WI38 (cell line): ENCODE results near the gene M1AP.
A peak's percentile ranks its signal among the peaks of the same experiment; 100 is the strongest.

Source experiments
- H3K4me3 ChIP-seq: 2 replicates; pipeline ENCODE4 v1.5.1; 2011; ENCODE audit warnings: low read depth, mild to moderate bottlenecking, control low read depth, low read length
- CTCF ChIP-seq: IDR thresholded peaks from 2 replicates; pipeline ENCODE4 v1.5.1; 2012; ENCODE audit warnings: low read depth, mild to moderate bottlenecking, control low read depth, low read length

The M1AP gene

GRCh38 chr2:74558284-74559230, 89.6 kb downstream of the M1AP start:
- no peak for TF ChIP-seq CTCF
- no peak overlapping the region for H3K4me3 ChIP-seq

GRCh38 chr2:74556831-74557370, 91.2 kb downstream of the M1AP start:
- no peak for TF ChIP-seq CTCF
- H3K4me3 ChIP-seq = no peak overlapping the region

- TF ChIP-seq CTCF = no peak
- peak overlapping the region; percentile 96 for H3K4me3 ChIP-seq
Observed at GRCh38 chr2:74556159-74556558, 92.0 kb downstream of the M1AP start.

- no peak for TF ChIP-seq CTCF
- peak overlapping the region; percentile 96 for H3K4me3 ChIP-seq
Observed at GRCh38 chr2:74555610-74556103, 92.5 kb downstream of the M1AP start.

GRCh38 chr2:74554820-74555531, 93.2 kb downstream of the M1AP start:
- peak overlapping the region; percentile 96 for H3K4me3 ChIP-seq

More at GRCh38 chr2:74554820-74555531, 93.2 kb downstream of the M1AP start:
- TF ChIP-seq CTCF = no peak
